Gastroesophageal sphincter (tissue), 4 donors: ENCODE data around the gene SLC38A9. TPM values are rescaled to one million over a fixed set of nuclear protein-coding genes. Genes with fewer than 3 reads are reported as not detected.

Source experiments
- ATAC-seq: fragments of 150-250 bp; one replicate; pipeline ENCODE4 v1.9.1; 2016; ENCODE audit warnings: mild to moderate bottlenecking, moderate library complexity
- H3K27ac ChIP-seq, 4 donors: fragments of 200-600 bp; sonication (generic) in 3 of 4; 1 replicate in 3 of 4; 2 replicates in 1 of 4; pipeline ENCODE4 v1.5.1; 2016 to 2019
- H3K27me3 ChIP-seq: fragments of 200-600 bp; sonication (generic); one replicate; pipeline ENCODE4 v1.5.1; 2019
- H3K36me3 ChIP-seq, 2 donors: fragments of 200-600 bp; sonication (generic); one replicate each; pipeline ENCODE4 v1.5.1; 2019; ENCODE audit warnings: control low read depth in 1 of 2
- H3K4me1 ChIP-seq, 3 donors: fragments of 200-600 bp; sonication (generic); 1 replicate in 2 of 3; 2 replicates in 1 of 3; pipeline ENCODE4 v1.5.1; 2016 to 2019; ENCODE audit warnings: control low read depth in 2 of 3
- H3K4me3 ChIP-seq, 2 donors: fragments of 200-600 bp; sonication (generic); one replicate each; pipeline ENCODE4 v1.5.1; 2019; ENCODE audit warnings: mild to moderate bottlenecking in 1 of 2, moderate library complexity in 1 of 2
- H3K9me3 ChIP-seq, 3 donors: fragments of 200-600 bp; sonication (generic); one replicate each; pipeline ENCODE4 v1.5.1; 2017 to 2019; ENCODE audit warnings: control low read depth in 2 of 3
- EP300 ChIP-seq: sonication (generic); formaldehyde crosslinking; IDR thresholded peaks from one replicate; pipeline ENCODE4 v1.6.1; 2017; ENCODE audit warnings: antibody characterized with exemption, mild to moderate bottlenecking
- POLR2A ChIP-seq, 2 donors: fragments of 450-650 bp; IDR thresholded peaks; one replicate each; pipeline ENCODE4 v1.6.1; 2017; ENCODE audit warnings: antibody characterized with exemption in 2 of 2, mild to moderate bottlenecking in 2 of 2, moderate library complexity in 1 of 2
- POLR2AphosphoS5 ChIP-seq: sonication (generic); formaldehyde crosslinking; IDR thresholded peaks from one replicate; pipeline ENCODE4 v1.6.1; 2017; ENCODE audit warnings: antibody characterized with exemption
- WGBS, 2 donors: methylation state at CpG; one replicate each; pipeline ENCODE4 v1.1.5; 2018; ENCODE audit warnings: low coverage in 1 of 2; 5-methylcytosine and 5-hydroxymethylcytosine counted together
- total RNA-seq, 4 donors: library from RNA; depleted of rRNA; stranded (reverse); fragments of >200 nt; gene quantifications; one replicate each; pipeline ENCODE4 v1.1.0, GENCODE V29; 2016
- TF ChIP-seq, protein P1 (sequence below), 4 experiments: fragments of 200-600 bp in 2 of 4; fragments of 450-650 bp in 2 of 4; sonication (generic) in 1 of 4; IDR thresholded peaks; one replicate each; pipeline ENCODE4 v1.5.1; 2017 to 2019; ENCODE audit warnings: antibody characterized with exemption in 4 of 4, mild to moderate bottlenecking in 2 of 4, moderate library complexity in 2 of 4

The SLC38A9 gene
- total RNA-seq, 4 donors from 2014 or later, result 10.1 to 13.2 (median 11.4) TPM

DNA sequence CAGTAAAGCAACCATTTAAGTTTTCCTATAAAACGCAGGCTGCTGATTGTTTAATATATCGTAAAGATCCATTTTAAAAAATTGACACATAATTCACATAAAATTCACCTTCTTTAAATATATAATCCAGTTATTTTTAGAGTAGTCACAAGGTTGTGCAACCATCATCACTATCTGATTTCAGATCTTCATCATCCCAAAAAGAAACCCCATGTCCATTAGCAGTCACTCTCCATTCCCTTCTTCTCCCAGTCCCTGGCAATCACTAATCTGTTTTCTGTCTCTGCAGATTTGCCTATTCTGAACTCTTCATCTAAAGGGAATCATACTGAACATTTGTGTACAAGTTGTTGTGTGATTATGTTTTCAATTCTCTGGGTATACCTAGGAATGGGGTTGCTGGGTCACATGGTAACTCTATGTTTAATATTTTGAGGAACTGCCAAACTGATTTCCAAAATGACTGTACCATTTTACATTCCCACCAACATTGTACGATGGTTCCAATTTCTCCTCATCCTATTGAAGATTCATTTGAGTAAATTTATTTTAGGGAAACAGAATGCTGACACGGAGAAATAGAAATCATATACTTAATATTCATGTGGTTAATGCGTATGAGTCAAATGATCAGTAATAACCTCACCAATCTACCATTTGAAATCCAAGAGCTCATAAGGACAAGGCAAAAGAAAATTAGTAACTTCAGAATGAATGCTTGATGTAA lies 119.6 kb downstream of the SLC38A9 start:
- 93 to 97% methylated on average over 5 of the region's 5 CpGs for WGBS, 2 donors
- H3K4me1 ChIP-seq, result peaks cover 5 to 11% (median 7%) of the 10 kb centered on the region in 3 donors
- H3K9me3 ChIP-seq, result no peaks in the 10 kb centered on the region
- no peak overlapping the region for H3K27ac ChIP-seq
- no peak overlapping the region for H3K4me3 ChIP-seq
- ATAC-seq, result no peak
- TF ChIP-seq POLR2AphosphoS5, result no peak
- TF ChIP-seq, protein P1, sequence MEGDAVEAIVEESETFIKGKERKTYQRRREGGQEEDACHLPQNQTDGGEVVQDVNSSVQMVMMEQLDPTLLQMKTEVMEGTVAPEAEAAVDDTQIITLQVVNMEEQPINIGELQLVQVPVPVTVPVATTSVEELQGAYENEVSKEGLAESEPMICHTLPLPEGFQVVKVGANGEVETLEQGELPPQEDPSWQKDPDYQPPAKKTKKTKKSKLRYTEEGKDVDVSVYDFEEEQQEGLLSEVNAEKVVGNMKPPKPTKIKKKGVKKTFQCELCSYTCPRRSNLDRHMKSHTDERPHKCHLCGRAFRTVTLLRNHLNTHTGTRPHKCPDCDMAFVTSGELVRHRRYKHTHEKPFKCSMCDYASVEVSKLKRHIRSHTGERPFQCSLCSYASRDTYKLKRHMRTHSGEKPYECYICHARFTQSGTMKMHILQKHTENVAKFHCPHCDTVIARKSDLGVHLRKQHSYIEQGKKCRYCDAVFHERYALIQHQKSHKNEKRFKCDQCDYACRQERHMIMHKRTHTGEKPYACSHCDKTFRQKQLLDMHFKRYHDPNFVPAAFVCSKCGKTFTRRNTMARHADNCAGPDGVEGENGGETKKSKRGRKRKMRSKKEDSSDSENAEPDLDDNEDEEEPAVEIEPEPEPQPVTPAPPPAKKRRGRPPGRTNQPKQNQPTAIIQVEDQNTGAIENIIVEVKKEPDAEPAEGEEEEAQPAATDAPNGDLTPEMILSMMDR (IDR thresholded peaks at IDR 0.05), result no peak
- TF ChIP-seq POLR2A (IDR thresholded peaks at IDR 0.05), result no peak
- no peak for TF ChIP-seq EP300
- no peaks in the 10 kb centered on the region for H3K27me3 ChIP-seq
- H3K36me3 ChIP-seq, result no peaks in the 10 kb centered on the region

DNA sequence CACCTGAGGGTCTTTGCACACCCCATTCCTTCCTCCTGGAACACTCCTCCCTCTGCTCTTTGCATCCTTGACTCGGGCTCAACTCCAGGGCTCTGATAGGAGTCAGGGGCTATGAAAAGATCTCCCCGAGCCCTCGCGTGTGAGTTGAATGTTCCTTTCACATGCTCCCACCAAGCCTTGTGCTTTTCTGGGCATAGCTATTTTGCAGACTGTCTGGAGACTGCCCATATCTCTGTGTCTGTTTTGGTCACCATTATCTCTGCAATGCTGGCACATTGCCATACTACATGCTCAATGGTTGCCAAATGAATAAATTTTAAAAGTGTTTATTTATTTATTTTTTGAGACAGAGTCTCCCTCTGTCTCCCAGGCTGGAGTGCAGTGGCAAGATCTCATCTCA lies 120.4 kb downstream of the SLC38A9 start:
- 56 to 66% methylated on average over 3 to 4 of the region's 4 CpGs for WGBS, 2 donors
- H3K9me3 ChIP-seq, result no peaks in the 10 kb centered on the region
- H3K36me3 ChIP-seq, result no peaks in the 10 kb centered on the region
- H3K27me3 ChIP-seq, result no peaks in the 10 kb centered on the region
- no peak overlapping the region for H3K27ac ChIP-seq
- no peak overlapping the region for H3K4me3 ChIP-seq
- no peak for ATAC-seq
- peaks cover 0 to 2% (median 0%) of the 10 kb centered on the region in 3 donors for H3K4me1 ChIP-seq
- TF ChIP-seq POLR2AphosphoS5 (no peak), POLR2A (IDR thresholded peaks at IDR 0.05) (no peak), EP300 (no peak)
- TF ChIP-seq, protein P1 (IDR thresholded peaks at IDR 0.05), result no peak

GRCh38 chr5:55585206-55585610 lies 126.9 kb downstream of the SLC38A9 start:
- ATAC-seq, result no peak
- Histone ChIP-seq H3K27me3 (no peaks in the 10 kb centered on the region), H3K9me3 (no peaks in the 10 kb centered on the region), H3K27ac (peak overlapping the region in 2 of 4 donors; percentile 6 to 32), H3K4me3 (no peak overlapping the region), H3K36me3 (no peaks in the 10 kb centered on the region), H3K4me1 (peaks cover 0 to 16% (median 10%) of the 10 kb centered on the region in 3 donors)
- TF ChIP-seq, protein P1 (IDR thresholded peaks at IDR 0.05), result no peak
- TF ChIP-seq EP300 (no peak), POLR2AphosphoS5 (no peak), POLR2A (IDR thresholded peaks at IDR 0.05) (no peak)
- no CpG with 5 or more reads among the region's 1 CpG for WGBS, 2 donors

DNA sequence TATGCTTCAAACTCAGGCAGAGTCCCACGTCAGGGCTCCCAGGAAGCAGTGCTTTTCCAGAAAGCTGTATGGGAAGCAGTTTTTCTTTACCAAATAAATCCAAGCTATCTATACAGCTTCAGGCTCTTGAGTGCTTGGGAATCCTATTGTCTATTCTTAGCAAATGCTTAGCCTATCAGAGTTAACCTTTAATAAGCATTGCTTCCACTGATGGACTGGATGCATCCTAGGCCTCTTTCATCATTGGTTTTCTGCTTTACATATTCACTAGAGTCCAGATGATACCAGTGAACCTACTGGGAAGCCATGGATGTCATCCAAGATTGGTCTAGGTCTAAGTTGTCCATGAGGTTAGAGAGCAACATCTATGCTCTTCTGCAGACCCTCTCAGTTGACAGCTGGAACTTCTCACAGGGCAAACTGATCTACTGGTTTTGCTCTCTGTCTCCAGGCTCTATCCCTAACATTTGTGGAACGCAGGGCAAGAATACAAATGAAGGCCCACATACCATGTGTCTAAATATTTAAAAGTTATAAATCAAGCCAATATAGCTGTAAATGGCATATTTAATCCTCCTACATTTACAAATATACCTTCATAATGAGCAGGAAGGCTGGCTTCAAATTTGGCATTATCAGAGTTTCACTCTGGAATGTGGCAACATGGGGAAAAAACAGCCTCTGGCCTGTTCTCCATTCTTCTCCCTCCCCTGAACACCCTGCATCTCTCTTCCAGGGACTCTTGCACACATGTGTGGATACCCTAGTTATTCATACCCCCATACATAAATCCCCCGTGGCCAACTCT lies 127.5 kb downstream of the SLC38A9 start:
- no peak for ATAC-seq
- Histone ChIP-seq H3K27me3 (no peaks in the 10 kb centered on the region), H3K27ac (peak overlapping the region in 2 of 4 donors; percentile 6 to 32), H3K4me3 (no peak overlapping the region), H3K4me1 (peaks cover 0 to 16% (median 10%) of the 10 kb centered on the region in 3 donors), H3K36me3 (no peaks in the 10 kb centered on the region), H3K9me3 (no peaks in the 10 kb centered on the region)
- TF ChIP-seq, protein P1 (IDR thresholded peaks at IDR 0.05), result no peak
- TF ChIP-seq EP300 (no peak), POLR2A (IDR thresholded peaks at IDR 0.05) (no peak), POLR2AphosphoS5 (no peak)
- WGBS, 2 donors, result 40 to 68% methylated on average over 3 of the region's 3 CpGs
